ENCODE measurements around the gene SLC22A31.
A peak's percentile ranks its signal among the peaks of the same experiment; 100 is the strongest.

Gene SLC22A31

GRCh38 chr16:89217138-89217387 lies 16.7 kb upstream of the SLC22A31 start:
- H3K4me3 ChIP-seq (ENCODE audit: control insufficient read depth, low read depth, low read length) = peak overlapping the region; percentile 94
- TF ChIP-seq CTCF (IDR thresholded peaks at IDR 0.05; ENCODE audit: control insufficient read depth, insufficient read depth, low read depth, low read length, missing control alignments) = no peak
- DNase-seq (ENCODE audit: low read depth) = no peak

- DNase-seq (ENCODE audit: low read depth) = peak; percentile 42
- peak overlapping the region; percentile 94 for H3K4me3 ChIP-seq (ENCODE audit: control insufficient read depth, low read depth, low read length)
- TF ChIP-seq CTCF (IDR thresholded peaks at IDR 0.05; ENCODE audit: control insufficient read depth, insufficient read depth, low read depth, low read length, missing control alignments) = peak; percentile 72
These were observed 16.2 kb upstream of the SLC22A31 start for GRCh38 chr16:89216315-89217137.

GRCh38 chr16:89210904-89211515 lies 10.7 kb upstream of the SLC22A31 start:
- no peak for TF ChIP-seq CTCF (IDR thresholded peaks at IDR 0.05; ENCODE audit: control insufficient read depth, insufficient read depth, low read depth, low read length, missing control alignments)
- H3K4me3 ChIP-seq (ENCODE audit: control insufficient read depth, low read depth, low read length) = no peak overlapping the region
- DNase-seq (ENCODE audit: low read depth) = peak; percentile 4

GRCh38 chr16:89210165-89210903 lies 10.0 kb upstream of the SLC22A31 start:
- DNase-seq (ENCODE audit: low read depth) = no peak
- TF ChIP-seq CTCF (IDR thresholded peaks at IDR 0.05; ENCODE audit: control insufficient read depth, insufficient read depth, low read depth, low read length, missing control alignments) = no peak

GRCh38 chr16:89209522-89210044 lies 9.2 kb upstream of the SLC22A31 start:
- no peak overlapping the region for H3K4me3 ChIP-seq (ENCODE audit: control insufficient read depth, low read depth, low read length)
- TF ChIP-seq CTCF (IDR thresholded peaks at IDR 0.05; ENCODE audit: control insufficient read depth, insufficient read depth, low read depth, low read length, missing control alignments) = no peak
- DNase-seq (ENCODE audit: low read depth) = no peak

More at GRCh38 chr16:89210165-89210903, 10.0 kb upstream of the SLC22A31 start:
- H3K4me3 ChIP-seq (ENCODE audit: control insufficient read depth, low read depth, low read length) = no peak overlapping the region

- no peak overlapping the region for H3K4me3 ChIP-seq (ENCODE audit: control insufficient read depth, low read depth, low read length)
- DNase-seq (ENCODE audit: low read depth) = no peak
- TF ChIP-seq CTCF (IDR thresholded peaks at IDR 0.05; ENCODE audit: control insufficient read depth, insufficient read depth, low read depth, low read length, missing control alignments) = no peak
These were observed 7.7 kb upstream of the SLC22A31 start for GRCh38 chr16:89207993-89208392.

All from AG09309 (cell line).